ENCODE measurements around the gene TYROBP.
"Not testable (repeated sequence)": the region's sequence is repeated elsewhere in the genome, so short reads cannot be mapped to it uniquely, and the experiment has no call there.

The TYROBP gene

DNA sequence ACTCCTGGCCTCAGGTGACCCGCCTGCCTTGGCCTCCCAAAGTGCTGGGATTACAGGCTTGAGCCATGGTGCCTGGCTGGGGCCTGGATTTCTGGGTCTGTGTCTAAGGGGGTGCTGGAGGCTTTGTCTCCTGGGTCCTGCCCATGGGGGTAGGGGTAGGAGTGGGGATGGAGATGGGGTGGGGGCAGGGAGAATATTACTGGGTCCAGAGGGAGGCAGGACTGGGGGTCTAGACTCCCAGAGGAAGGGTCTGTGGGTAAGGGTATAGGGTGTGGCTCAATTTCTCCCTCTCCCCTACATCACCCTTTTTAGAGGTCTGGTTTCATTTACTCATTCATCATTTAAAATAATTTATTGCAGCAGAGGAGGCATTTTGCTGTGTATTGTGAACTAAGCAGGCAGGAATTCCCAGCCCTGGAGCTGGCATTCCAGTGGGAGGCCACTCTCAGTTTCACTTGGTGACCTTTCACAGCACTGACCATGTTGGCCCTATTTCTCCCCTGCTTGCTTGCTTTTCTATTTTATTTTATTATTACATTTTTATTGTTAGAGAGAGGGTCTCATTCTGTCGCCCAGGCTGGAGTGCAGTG is 6.9 kb downstream of the TYROBP start:
- Histone ChIP-seq H3K36me3 (ENCODE audit: control insufficient read depth in 1 of 2, insufficient read depth in 2 of 2, low read length in 2 of 2) (peaks cover 0 to 8% of the 10 kb centered on the region in 2 donors), H3K9me3 (ENCODE audit: control insufficient read depth in 1 of 2, low read length in 2 of 2) (no peaks in the 10 kb centered on the region), H3K9ac (ENCODE audit: low read depth in 1 of 2, low read length in 2 of 2) (no peak overlapping the region), H3K27me3 (ENCODE audit: control insufficient read depth in 1 of 2, insufficient read depth in 2 of 2, low read length in 2 of 2) (no peaks in the 10 kb centered on the region), H3K27ac (ENCODE audit: low read depth, low read length) (peak overlapping the region; percentile 20), H3K4me3 (ENCODE audit: low read depth in 1 of 2, low read length in 2 of 2) (peak overlapping the region in 1 of 2 donors; percentile 82), H3K4me1 (ENCODE audit: control insufficient read depth in 1 of 2, insufficient read depth in 2 of 2, low read length in 2 of 2) (peaks cover 0 to 26% of the 10 kb centered on the region in 2 donors)

GRCh38 chr19:35899547-35900214 is 8.4 kb downstream of the TYROBP start:
- Histone ChIP-seq H3K36me3 (ENCODE audit: control insufficient read depth in 1 of 2, insufficient read depth in 2 of 2, low read length in 2 of 2) (peaks cover 0 to 15% of the 10 kb centered on the region in 2 donors), H3K4me1 (ENCODE audit: control insufficient read depth in 1 of 2, insufficient read depth in 2 of 2, low read length in 2 of 2) (peaks cover 0 to 26% of the 10 kb centered on the region in 2 donors)

GRCh38 chr19:35898499-35898809 is 9.6 kb downstream of the TYROBP start:
- peaks cover 0 to 26% of the 10 kb centered on the region in 2 donors for H3K36me3 ChIP-seq (ENCODE audit: control insufficient read depth in 1 of 2, insufficient read depth in 2 of 2, low read length in 2 of 2)
- H3K9ac ChIP-seq (ENCODE audit: low read depth in 1 of 2, low read length in 2 of 2) = peak overlapping the region; percentile 58 to 78
- peaks cover 0 to 26% of the 10 kb centered on the region in 2 donors for H3K4me1 ChIP-seq (ENCODE audit: control insufficient read depth in 1 of 2, insufficient read depth in 2 of 2, low read length in 2 of 2)
- peak overlapping the region; percentile 82 to 86 for H3K4me3 ChIP-seq (ENCODE audit: low read depth in 1 of 2, low read length in 2 of 2)
- H3K27ac ChIP-seq (ENCODE audit: low read depth, low read length) = no peak overlapping the region
- no peaks in the 10 kb centered on the region for H3K9me3 ChIP-seq (ENCODE audit: control insufficient read depth in 1 of 2, low read length in 2 of 2)
- no peaks in the 10 kb centered on the region for H3K27me3 ChIP-seq (ENCODE audit: control insufficient read depth in 1 of 2, insufficient read depth in 2 of 2, low read length in 2 of 2)

More at GRCh38 chr19:35899547-35900214, 8.4 kb downstream of the TYROBP start:
- Histone ChIP-seq H3K9ac (ENCODE audit: low read depth in 1 of 2, low read length in 2 of 2) (peak overlapping the region; percentile 58 to 78), H3K27me3 (ENCODE audit: control insufficient read depth in 1 of 2, insufficient read depth in 2 of 2, low read length in 2 of 2) (no peaks in the 10 kb centered on the region), H3K27ac (ENCODE audit: low read depth, low read length) (peak overlapping the region; percentile 70), H3K9me3 (ENCODE audit: control insufficient read depth in 1 of 2, low read length in 2 of 2) (no peaks in the 10 kb centered on the region), H3K4me3 (ENCODE audit: low read depth in 1 of 2, low read length in 2 of 2) (peak overlapping the region; percentile 82 to 86)

DNA sequence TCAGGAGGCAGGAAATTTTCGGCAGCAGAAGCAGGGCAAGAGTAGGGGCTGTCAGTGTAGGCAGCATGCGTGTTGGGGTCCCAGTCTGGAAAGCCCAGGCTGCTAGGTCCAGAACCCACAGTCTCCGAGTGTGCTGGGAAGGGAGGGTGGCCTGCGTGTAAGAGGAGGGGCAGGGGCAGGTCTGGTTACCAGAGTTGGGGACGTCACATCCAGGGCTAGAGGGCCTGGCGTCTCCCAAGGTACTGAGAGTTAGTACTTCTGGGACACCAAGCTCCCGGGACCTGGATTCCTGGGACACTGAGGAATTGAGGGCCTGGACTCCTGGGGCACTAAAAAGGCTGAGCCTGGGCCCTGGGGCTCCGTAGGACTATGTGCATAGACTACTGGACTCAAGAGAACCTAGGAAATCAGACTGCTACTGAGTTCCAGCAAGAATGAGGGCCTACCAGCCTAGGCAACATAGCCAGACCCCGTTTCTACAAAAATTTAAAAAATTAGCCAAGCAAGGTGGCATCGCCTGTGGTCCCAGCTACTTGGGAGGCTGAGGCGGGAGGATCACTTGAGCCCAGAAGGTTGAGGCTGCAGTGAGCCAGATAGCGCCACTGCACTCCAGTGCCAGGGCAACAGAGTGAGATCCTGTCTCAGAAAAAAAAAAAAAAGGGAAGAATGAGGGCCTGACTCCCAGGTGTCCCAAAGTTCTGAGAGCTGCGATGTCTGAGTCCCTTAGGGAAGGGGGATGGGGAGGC is 10.2 kb downstream of the TYROBP start:
- Histone ChIP-seq H3K27ac (ENCODE audit: low read depth, low read length) (no peak overlapping the region), H3K27me3 (ENCODE audit: control insufficient read depth in 1 of 2, insufficient read depth in 2 of 2, low read length in 2 of 2) (no peaks in the 10 kb centered on the region), H3K4me3 (ENCODE audit: low read depth in 1 of 2, low read length in 2 of 2) (peak overlapping the region; percentile 82 to 86), H3K9me3 (ENCODE audit: control insufficient read depth in 1 of 2, low read length in 2 of 2) (no peaks in the 10 kb centered on the region), H3K4me1 (ENCODE audit: control insufficient read depth in 1 of 2, insufficient read depth in 2 of 2, low read length in 2 of 2) (peaks cover 0 to 26% of the 10 kb centered on the region in 2 donors), H3K9ac (ENCODE audit: low read depth in 1 of 2, low read length in 2 of 2) (peak overlapping the region; percentile 58 to 78), H3K36me3 (ENCODE audit: control insufficient read depth in 1 of 2, insufficient read depth in 2 of 2, low read length in 2 of 2) (peaks cover 0 to 31% of the 10 kb centered on the region in 2 donors)

DNA sequence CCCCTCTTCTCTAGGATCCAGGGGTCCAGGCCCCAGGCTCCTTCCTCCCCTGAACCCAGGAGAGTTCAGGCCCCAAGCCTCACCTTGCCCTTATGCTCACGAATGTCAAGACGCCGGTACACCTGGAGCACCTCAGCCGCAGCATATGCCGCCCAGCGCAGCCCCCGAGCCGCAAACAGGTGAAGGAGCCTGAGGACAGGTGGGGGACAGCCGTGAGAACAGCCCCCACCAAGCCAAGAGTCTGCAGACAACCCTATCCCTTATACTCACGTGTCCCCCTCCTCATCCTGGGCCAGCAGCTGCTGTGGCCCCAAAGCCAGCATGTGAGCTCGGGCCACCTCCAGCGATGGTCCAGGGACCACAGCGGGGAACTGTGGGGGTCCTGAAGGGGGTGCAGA is 11.5 kb downstream of the TYROBP start:
- no peak overlapping the region for H3K9ac ChIP-seq (ENCODE audit: low read depth in 1 of 2, low read length in 2 of 2)
- H3K4me3 ChIP-seq (ENCODE audit: low read depth in 1 of 2, low read length in 2 of 2) = no peak overlapping the region
- no peaks in the 10 kb centered on the region for H3K27me3 ChIP-seq (ENCODE audit: control insufficient read depth in 1 of 2, insufficient read depth in 2 of 2, low read length in 2 of 2)
- H3K9me3 ChIP-seq (ENCODE audit: control insufficient read depth in 1 of 2, low read length in 2 of 2) = no peaks in the 10 kb centered on the region
- H3K4me1 ChIP-seq (ENCODE audit: control insufficient read depth in 1 of 2, insufficient read depth in 2 of 2, low read length in 2 of 2) = peaks cover 0 to 22% of the 10 kb centered on the region in 2 donors
- no peak overlapping the region for H3K27ac ChIP-seq (ENCODE audit: low read depth, low read length)
- H3K36me3 ChIP-seq (ENCODE audit: control insufficient read depth in 1 of 2, insufficient read depth in 2 of 2, low read length in 2 of 2) = peaks cover 0 to 36% of the 10 kb centered on the region in 2 donors

- no peak overlapping the region for H3K4me3 ChIP-seq (ENCODE audit: low read depth in 1 of 2, low read length in 2 of 2)
- peaks cover 0 to 17% of the 10 kb centered on the region in 2 donors for H3K4me1 ChIP-seq (ENCODE audit: control insufficient read depth in 1 of 2, insufficient read depth in 2 of 2, low read length in 2 of 2)
- H3K27me3 ChIP-seq (ENCODE audit: control insufficient read depth in 1 of 2, insufficient read depth in 2 of 2, low read length in 2 of 2) = no peaks in the 10 kb centered on the region
- no peak overlapping the region for H3K9ac ChIP-seq (ENCODE audit: low read depth in 1 of 2, low read length in 2 of 2)
- no peaks in the 10 kb centered on the region for H3K9me3 ChIP-seq (ENCODE audit: control insufficient read depth in 1 of 2, low read length in 2 of 2)
- no peak overlapping the region for H3K27ac ChIP-seq (ENCODE audit: low read depth, low read length)
- peaks cover 0 to 37% of the 10 kb centered on the region in 2 donors for H3K36me3 ChIP-seq (ENCODE audit: control insufficient read depth in 1 of 2, insufficient read depth in 2 of 2, low read length in 2 of 2)
Measured at GRCh38 chr19:35895911-35896642, 12.0 kb downstream of the TYROBP start.

DNA sequence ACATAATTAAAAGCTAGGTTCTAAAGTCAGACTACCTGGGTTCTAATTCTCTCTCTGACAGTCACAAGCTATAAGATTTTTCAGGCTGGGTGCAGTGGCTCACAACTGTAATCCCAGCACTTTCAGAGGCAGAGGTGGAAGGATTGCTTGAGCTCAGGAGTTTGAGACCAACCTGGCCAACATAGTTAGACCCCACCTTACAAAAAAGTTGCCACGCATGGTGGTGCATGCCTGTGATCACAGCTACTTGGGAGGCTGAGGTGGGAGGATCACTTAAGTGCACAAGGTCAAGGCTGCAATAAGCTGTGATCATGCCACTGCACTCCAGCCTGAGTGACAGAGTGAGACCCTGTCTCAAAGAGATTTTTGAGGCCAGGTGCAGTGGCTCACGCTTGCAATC is 13.8 kb downstream of the TYROBP start:
- H3K9ac ChIP-seq (ENCODE audit: low read depth in 1 of 2, low read length in 2 of 2) = no peak overlapping the region
- H3K9me3 ChIP-seq (ENCODE audit: control insufficient read depth in 1 of 2, low read length in 2 of 2) = no peaks in the 10 kb centered on the region
- H3K36me3 ChIP-seq (ENCODE audit: control insufficient read depth in 1 of 2, insufficient read depth in 2 of 2, low read length in 2 of 2) = peaks cover 5 to 54% of the 10 kb centered on the region in 2 donors
- no peak overlapping the region for H3K27ac ChIP-seq (ENCODE audit: low read depth, low read length)
- peaks cover 0 to 12% of the 10 kb centered on the region in 2 donors for H3K4me1 ChIP-seq (ENCODE audit: control insufficient read depth in 1 of 2, insufficient read depth in 2 of 2, low read length in 2 of 2)
- no peak overlapping the region for H3K4me3 ChIP-seq (ENCODE audit: low read depth in 1 of 2, low read length in 2 of 2)
- no peaks in the 10 kb centered on the region for H3K27me3 ChIP-seq (ENCODE audit: control insufficient read depth in 1 of 2, insufficient read depth in 2 of 2, low read length in 2 of 2)

GRCh38 chr19:35891819-35892218 is 16.3 kb downstream of the TYROBP start:
- not testable (repeated sequence) for H3K4me1 ChIP-seq (ENCODE audit: control insufficient read depth in 1 of 2, insufficient read depth in 2 of 2, low read length in 2 of 2); H3K27ac ChIP-seq (ENCODE audit: low read depth, low read length); H3K9ac ChIP-seq (ENCODE audit: low read depth in 1 of 2, low read length in 2 of 2); H3K27me3 ChIP-seq (ENCODE audit: control insufficient read depth in 1 of 2, insufficient read depth in 2 of 2, low read length in 2 of 2); H3K4me3 ChIP-seq (ENCODE audit: low read depth in 1 of 2, low read length in 2 of 2); H3K9me3 ChIP-seq (ENCODE audit: control insufficient read depth in 1 of 2, low read length in 2 of 2)
- peaks cover 14 to 68% of the 10 kb centered on the region in 2 donors for H3K36me3 ChIP-seq (ENCODE audit: control insufficient read depth in 1 of 2, insufficient read depth in 2 of 2, low read length in 2 of 2)

- Histone ChIP-seq H3K9ac (ENCODE audit: low read depth in 1 of 2, low read length in 2 of 2) (no peak overlapping the region), H3K4me1 (ENCODE audit: control insufficient read depth in 1 of 2, insufficient read depth in 2 of 2, low read length in 2 of 2) (no peaks in the 10 kb centered on the region), H3K27me3 (ENCODE audit: control insufficient read depth in 1 of 2, insufficient read depth in 2 of 2, low read length in 2 of 2) (no peaks in the 10 kb centered on the region), H3K4me3 (ENCODE audit: low read depth in 1 of 2, low read length in 2 of 2) (no peak overlapping the region), H3K27ac (ENCODE audit: low read depth, low read length) (no peak overlapping the region), H3K36me3 (ENCODE audit: control insufficient read depth in 1 of 2, insufficient read depth in 2 of 2, low read length in 2 of 2) (peaks cover 14 to 55% of the 10 kb centered on the region in 2 donors), H3K9me3 (ENCODE audit: control insufficient read depth in 1 of 2, low read length in 2 of 2) (no peaks in the 10 kb centered on the region)
Measured at GRCh38 chr19:35890113-35890650, 17.9 kb downstream of the TYROBP start.
